ENCODE measurements around the gene OGFR.

Gene OGFR

GRCh38 chr20:62855120-62855519 is 50.5 kb downstream of the OGFR start:
- in situ Hi-C loops (cut with MboI; ENCODE audit: low sequenced_read_pairs), result no loop called here

- in situ Hi-C loops (cut with MboI; ENCODE audit: low sequenced_read_pairs), result no loop called here
These were observed 52.4 kb downstream of the OGFR start for GRCh38 chr20:62856931-62857619.

GRCh38 chr20:62858058-62858830 is 53.6 kb downstream of the OGFR start:
- in situ Hi-C loops (cut with MboI; ENCODE audit: low sequenced_read_pairs), result no loop called here

GRCh38 chr20:62859721-62860120 is 55.1 kb downstream of the OGFR start:
- in situ Hi-C loops (cut with MboI; ENCODE audit: low sequenced_read_pairs), result no loop called here

GRCh38 chr20:62860391-62860923 is 55.8 kb downstream of the OGFR start:
- in situ Hi-C loops (cut with MboI; ENCODE audit: low sequenced_read_pairs), result no loop called here

- in situ Hi-C loops (cut with MboI; ENCODE audit: low sequenced_read_pairs), result no loop called here
These were observed 56.5 kb downstream of the OGFR start for GRCh38 chr20:62860924-62861691.

- in situ Hi-C loops (cut with MboI; ENCODE audit: low sequenced_read_pairs), result no loop called here
These were observed 57.2 kb downstream of the OGFR start, which contains the start of gene TCFL5 for GRCh38 chr20:62861726-62862336. Gene TCFL5, minus strand, starts transcription at chr20:62861822. Its CDS starts 152 bp downstream, at chr20:62861670.
